DMS53 treated with DMSO at 0.1 percent for 48 hours (cell line): ENCODE measurements around the gene MXRA7.
A peak's percentile ranks its signal among the peaks of the same experiment; 100 is the strongest.
"Not testable (repeated sequence)": the region's sequence is repeated elsewhere in the genome, so short reads cannot be mapped to it uniquely, and the experiment has no call there.

Experiments used
- DNase-seq: peaks from one replicate; lab custom pipeline; 2025; ENCODE audit not compliant: unreplicated experiment; lab: John Stamatoyannopoulos, UW

MXRA7 gene

GRCh38 chr17:76716146-76716838, 5.5 kb upstream of the MXRA7 start:
- no peak for DNase-seq

GRCh38 chr17:76715496-76715830, 4.7 kb upstream of the MXRA7 start:
- no peak for DNase-seq

GRCh38 chr17:76714822-76715495, 4.2 kb upstream of the MXRA7 start:
- peak; percentile 16 for DNase-seq

GRCh38 chr17:76714336-76714735, 3.6 kb upstream of the MXRA7 start:
- no peak for DNase-seq

- DNase-seq = no peak
These were observed 3.0 kb upstream of the MXRA7 start for GRCh38 chr17:76713765-76714164.

- DNase-seq = not testable (repeated sequence)
These were observed 1.6 kb upstream of the MXRA7 start for GRCh38 chr17:76712321-76712720.

GRCh38 chr17:76709951-76710862, 558 bp downstream of the MXRA7 start:
- DNase-seq = not testable (repeated sequence)

GRCh38 chr17:76709077-76709950, 1.5 kb downstream of the MXRA7 start:
- no peak for DNase-seq

- no peak for DNase-seq
These were observed 2.6 kb downstream of the MXRA7 start for GRCh38 chr17:76707985-76708807.

- no peak for DNase-seq
These were observed 3.9 kb downstream of the MXRA7 start for GRCh38 chr17:76706817-76707216.

GRCh38 chr17:76704805-76705204, 6.0 kb downstream of the MXRA7 start:
- no peak for DNase-seq

- no peak for DNase-seq
These were observed 7.7 kb downstream of the MXRA7 start for GRCh38 chr17:76702941-76703637.

- no peak for DNase-seq
These were observed 8.7 kb downstream of the MXRA7 start for GRCh38 chr17:76702076-76702475.

- no peak for DNase-seq
These were observed 9.2 kb downstream of the MXRA7 start for GRCh38 chr17:76701471-76701967.

- no peak for DNase-seq
These were observed 9.9 kb downstream of the MXRA7 start for GRCh38 chr17:76700617-76701470.

GRCh38 chr17:76700270-76700616, 10.5 kb downstream of the MXRA7 start:
- DNase-seq = no peak

- DNase-seq = not testable (repeated sequence)
These were observed 12.2 kb downstream of the MXRA7 start for GRCh38 chr17:76698466-76698977.
